Activated CD8-positive, alpha-beta memory T cell treated with anti-CD3 and anti-CD28 coated beads, Interleukin-2, amount 50 U/mL, for 24 hours (primary cell): ENCODE data around the gene ARL13B.
A peak's percentile ranks its signal among the peaks of the same experiment; 100 is the strongest.
"Not testable (repeated sequence)": the region's sequence is repeated elsewhere in the genome, so short reads cannot be mapped to it uniquely, and the experiment has no call there.

ENCODE experiments used
- DNase-seq: peaks from one replicate; pipeline ENCODE4 v3.0.0-alpha.2; 2020; ENCODE audit errors: extremely low read depth

Gene ARL13B

DNA sequence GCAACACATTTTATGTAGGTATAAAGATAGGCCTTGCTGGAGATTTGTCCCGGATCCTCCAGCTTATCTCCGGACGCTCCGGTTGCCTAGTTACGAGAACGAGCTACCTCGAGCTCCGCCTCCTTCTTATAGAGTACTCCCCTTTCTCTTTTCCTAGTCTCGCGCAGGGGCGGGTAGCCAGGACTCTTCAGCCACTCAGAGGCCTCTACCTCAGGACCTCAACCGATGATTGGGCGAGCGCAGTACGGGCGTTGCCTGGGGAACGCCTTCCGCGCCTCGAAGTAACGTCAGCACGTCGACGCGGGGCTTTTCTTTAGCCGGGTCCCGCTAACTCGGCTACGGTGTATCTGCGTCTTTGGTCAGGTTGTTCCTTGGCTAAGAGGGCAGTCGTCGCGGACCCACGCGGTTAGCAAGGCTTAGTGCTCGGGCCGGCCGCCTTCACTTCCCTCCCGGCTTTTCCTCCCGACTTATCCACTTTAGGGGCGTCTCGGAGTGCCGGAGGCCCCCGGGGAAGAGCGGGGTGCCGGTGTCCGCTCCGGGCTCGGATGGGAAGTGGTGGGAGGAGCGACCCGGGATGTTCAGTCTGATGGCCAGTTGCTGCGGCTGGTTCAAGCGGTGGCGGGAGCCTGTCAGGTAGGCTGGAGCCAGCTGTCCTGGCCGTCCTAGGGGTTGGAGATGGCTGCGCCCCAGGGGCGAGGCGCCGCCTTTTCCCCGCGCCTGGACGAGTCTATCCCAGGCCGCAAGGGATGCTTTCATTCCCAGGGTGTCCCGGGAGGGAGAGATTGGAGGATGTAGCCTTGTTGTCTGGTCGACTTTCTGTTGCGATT, at the start of gene ARL13B:
Gene ARL13B (plus strand): TSS at position 306 of the 827 bp plus-strand sequence. CDS start 269 bp downstream, at position 575.
- peak; percentile 91 for DNase-seq

DNA sequence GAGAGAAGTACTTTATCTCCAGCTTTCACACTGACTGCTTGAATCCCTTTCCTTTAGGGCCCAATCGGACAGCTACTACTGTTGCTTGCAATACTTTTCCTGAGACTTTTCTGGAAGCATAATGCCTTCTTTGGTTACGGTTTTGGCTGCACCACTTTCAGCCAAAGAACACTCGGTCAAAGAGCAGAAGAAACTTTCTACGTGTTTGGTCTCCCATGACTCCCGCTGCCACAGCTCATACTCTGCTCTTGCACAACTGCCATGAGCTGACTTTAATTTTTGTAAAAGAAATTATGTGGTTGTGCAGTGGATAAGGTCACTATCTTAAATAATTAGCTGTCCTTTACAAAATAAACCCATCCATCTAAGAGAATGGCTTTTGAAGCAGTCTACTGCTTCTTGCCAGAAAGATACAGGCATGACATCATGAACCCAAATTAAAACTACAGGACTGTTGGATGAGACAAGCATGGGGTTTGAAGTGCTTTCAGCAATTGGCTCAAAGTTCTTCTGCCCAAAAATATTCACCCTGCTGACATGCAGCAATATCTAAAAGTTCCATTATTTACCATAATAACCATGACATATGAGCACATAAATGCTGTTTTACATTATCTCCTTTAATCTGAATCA, 48.2 kb upstream of the ARL13B start:
- DNase-seq: no peak

DNA sequence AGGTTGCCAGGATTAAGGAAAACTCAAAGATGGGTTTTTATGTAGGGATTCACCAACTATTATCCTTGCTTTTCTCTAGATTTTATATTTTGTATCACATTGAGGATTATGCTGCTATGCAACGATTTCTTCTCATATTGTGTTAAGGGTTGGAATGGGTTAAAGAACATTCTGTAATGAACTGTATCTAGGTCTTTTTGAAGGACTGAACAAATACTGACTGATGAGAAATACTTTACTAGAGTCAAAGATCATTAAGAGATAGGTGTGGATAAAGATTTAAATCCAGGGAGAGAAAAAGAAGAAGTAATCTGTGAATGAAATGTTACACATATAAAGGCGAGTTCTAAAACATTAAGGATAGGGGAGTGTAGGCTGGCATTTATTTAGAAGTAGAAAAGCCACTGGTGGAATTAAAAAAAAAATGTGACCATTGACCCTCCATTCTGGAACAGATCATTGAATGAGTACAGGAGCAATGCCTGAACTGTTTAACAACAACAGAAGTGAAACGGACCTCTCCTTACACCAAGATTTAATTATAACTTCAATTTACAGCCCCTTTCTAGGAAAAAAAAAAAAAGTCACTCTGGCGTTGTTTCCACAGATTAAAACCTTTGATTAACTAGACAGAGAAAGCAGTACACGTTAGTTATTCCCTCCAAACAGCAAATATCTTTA, 45.4 kb upstream of the ARL13B start:
- DNase-seq: no peak

DNA sequence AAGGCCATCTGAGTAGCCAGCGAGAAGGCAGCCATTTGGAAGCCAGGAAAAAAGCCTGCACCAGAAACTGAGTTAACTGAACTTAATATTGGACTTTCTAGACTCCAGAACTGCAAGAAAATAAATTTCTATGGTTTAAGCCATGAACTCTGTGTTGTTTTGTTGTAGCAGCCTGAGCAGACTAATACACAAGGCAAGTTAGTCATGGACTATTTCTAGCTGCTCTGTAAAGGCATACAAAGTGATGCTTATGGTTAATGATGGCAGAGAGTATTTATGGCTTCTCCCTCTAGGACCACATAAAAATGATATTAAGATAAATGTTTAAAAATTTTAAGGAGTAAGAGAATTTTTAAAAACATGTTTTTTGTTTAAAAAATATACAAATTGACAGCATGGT, 43.4 kb upstream of the ARL13B start:
- no peak for DNase-seq

DNA sequence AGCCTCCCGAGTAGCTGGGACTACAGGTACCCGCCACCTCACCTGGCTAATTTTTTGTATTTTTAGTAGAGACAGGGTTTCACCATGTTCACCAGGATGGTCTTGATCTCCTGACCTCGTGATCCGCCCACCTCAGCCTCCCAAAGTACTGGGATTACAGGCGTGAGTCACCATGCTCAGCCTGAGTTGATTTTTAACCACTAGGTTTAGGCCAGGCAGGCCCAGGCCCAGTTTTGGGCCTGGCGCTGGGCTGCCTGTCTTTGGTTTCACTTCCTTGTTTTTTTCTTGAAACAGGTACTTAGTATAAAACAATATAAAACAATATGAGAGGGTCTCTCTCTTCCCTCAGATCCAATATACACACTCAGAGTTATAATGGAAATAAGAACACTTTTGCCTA, 42.5 kb upstream of the ARL13B start:
- DNase-seq: not testable (repeated sequence)

DNA sequence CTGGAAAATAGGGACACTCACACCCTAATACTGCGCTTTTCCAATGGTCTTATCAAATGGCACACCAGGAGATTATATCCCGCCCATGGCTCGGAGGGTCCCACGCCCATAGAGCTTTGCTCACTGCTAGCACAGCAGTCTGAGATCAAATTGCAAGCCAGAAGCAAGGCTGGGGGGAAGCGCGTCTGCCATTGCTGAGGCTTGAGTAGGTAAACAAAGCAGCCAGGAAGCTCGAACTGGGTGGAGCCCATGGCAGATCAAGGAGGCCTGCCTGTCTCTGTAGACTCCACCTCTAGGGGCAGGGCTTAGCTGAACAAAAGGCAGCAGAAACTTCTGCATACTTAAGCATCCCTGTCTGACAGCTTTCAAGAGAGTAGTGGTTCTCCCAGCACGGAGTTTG, 30.0 kb upstream of the ARL13B start:
- DNase-seq: not testable (repeated sequence)

DNA sequence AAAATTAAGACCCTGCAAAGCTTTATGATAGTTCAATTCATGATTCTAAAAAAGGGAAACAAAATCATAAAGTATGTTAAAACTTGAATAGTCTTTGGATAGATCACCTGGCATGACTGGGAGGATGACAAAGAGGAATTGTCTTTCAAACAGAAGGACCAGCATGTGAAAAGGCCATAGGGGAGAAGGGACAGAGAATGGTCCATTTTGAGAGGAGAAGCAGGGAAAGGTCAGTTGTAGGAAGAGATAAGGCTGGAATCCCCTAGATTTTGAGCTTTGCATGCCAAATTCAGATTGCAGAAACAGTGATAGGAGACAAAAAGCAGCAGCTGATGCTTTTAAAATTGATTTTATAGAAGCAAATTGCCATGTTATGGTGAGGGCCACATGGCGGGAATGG, 18.9 kb upstream of the ARL13B start:
- DNase-seq: no peak

DNA sequence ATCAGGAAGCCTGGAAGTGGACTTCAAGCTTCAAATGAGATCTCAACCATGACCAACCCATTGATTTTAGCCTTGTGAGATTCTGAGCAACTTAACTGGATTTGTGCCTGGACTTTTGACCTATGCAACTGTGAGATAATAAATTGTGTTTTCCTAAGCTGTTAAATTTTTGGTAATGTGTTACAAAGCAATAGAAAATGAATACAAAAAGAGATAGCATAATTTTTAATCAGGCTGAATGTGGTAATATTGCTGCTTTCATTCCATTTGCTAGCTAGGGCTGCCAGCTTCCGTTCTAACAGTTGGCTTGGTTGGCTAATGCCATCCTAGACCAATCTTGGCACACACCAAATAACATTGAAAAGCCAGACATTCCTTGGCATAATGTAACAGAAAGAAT, 18.5 kb upstream of the ARL13B start:
- DNase-seq: no peak

DNA sequence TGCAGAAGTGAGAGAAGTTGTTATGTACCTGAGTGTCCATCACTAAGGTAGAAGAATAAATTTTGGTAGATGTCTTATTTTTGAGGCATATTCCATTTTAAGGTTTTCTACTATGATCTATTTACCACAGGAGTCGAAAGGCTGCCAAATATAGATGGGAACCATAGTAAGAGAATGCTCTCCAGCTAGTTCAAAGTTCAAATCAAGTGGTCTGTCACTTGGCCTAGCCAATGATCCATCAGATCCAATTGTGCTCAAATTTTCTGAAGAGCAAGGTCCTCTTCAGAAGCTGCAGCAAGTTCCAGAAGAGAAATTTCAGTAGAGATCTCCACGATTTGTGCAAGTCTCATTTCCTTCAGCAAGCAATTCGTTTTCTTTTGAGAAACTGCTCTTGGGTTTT, 17.2 kb upstream of the ARL13B start:
- no peak for DNase-seq

DNA sequence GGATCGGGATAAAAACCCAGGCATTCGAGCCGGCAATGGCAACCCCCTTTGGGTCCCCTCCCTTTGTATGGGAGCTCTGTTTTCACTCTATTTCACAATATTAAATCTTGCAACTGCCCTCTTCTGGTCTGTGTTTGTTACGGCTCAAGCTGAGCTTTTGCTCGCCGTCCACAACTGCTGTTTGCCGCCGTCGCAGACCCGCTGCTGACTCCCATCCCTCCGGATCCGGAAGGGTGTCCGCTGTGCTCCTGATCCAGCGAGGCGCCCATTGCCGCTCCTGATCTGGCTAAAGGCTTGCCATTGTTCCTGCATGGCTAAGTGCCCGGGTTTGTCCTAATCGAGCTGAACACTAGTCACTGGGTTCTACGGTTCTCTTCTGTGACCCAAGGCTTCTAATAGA, 14.8 kb upstream of the ARL13B start:
- not testable (repeated sequence) for DNase-seq

DNA sequence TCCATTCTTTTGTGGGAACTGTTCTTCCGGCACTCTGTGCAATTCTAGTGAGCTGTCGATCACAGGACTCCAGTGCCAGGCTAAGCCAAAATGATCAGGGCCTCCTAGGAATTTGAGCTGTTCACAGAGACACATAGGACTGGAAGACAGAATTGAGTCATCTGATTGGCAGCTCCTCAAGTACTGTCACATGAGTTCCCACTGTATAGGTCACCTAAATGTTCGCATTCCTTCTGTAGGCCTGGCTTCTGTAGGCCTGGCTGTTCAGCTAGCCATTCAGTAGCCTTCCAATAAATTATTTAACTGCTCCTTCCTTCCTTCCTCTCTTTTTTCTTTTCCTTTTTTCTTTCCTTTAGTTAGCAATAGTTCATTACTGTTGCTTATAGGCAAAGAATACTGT, 10.5 kb upstream of the ARL13B start:
- no peak for DNase-seq

DNA sequence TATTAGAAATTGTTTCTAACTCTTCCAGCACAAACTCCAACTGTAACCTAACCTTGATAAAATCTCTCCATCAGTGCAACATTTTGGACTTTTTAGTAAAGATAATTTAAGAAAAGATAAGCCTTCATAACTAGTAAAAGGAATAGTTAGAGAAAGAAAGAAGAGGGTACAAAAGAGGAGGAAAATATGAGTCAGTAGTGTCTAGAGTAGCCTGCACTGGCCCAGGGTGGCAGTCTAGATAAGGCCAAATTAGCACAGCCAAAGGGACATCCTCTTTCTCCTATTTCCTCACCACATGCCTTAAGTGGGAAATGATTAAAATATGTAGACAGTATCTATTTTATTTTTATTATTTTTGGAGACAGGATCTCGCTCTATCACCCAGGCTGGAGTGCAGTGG, 10.0 kb upstream of the ARL13B start:
- no peak for DNase-seq

DNA sequence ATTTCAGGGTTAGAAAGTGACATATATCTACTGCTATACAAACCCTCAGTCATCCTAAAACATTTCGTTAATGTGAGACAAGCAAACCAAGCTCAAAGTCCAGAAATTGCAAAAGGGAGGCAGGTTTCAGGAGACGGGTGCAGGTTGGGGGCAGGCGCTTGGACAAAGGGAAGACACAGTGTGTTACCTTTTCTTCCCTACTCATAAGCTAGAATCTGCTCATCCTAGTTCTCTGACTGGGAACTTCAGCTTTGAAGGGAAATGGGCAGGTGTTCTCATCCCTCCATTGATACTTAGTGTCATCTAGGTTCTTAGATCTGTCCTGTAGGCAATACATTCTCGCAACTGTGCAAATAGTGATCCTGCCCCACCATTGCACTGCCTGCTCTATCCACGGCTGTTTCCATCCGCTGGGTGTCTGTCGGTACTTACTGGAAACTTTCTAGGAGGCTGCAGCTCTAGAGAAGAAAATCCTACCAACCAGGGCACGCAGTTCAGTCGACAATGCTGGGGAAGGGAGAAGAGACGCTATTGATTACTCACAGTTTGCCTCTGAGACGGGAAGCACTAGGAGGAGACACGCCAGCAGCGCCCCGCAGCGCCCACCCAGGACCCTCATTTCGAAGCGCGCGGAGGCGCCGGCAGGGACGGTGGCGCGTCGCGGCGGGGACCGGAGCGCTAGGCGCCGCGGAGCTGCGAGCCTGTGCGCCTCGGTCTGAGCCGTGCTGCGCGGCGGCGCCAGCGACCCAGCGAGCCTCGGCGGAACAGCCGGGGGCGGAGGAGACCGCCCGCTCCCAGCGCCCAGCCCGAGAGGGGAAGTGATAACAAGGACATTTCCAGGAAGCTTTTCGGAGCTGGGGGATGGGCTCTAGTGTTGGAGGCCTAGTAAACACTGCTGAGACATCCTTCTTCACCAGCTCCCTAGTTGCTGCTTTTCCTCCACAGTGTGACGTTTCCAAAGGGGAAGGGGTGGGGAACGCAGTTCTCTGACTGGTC, 6.5 kb upstream of the ARL13B start, which contains the start of gene PROS1:
Gene PROS1 (minus strand): TSS at position 766 of the 996 bp plus-strand sequence. CDS start 147 bp downstream, at position 619.
- no peak for DNase-seq

DNA sequence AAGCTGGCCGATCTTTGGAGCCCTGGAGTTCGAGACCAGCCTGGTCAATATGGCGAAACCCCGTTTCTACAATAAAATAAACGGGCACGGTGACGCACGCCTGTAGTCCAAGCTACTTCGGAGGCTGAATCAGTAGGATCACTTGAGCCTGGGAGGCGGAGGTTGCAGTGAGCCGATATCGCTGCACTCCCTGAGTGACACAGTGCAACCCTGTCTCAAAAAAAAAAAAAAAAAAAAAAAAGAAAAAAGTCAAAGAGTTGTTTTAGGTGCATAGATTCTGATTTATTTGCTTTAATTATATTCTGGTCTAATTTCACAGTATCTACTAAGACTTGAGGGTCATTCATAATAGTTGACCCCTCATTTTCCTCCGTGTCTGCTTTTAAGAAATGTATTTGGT, 1.7 kb downstream of the ARL13B start:
- DNase-seq: no peak

DNA sequence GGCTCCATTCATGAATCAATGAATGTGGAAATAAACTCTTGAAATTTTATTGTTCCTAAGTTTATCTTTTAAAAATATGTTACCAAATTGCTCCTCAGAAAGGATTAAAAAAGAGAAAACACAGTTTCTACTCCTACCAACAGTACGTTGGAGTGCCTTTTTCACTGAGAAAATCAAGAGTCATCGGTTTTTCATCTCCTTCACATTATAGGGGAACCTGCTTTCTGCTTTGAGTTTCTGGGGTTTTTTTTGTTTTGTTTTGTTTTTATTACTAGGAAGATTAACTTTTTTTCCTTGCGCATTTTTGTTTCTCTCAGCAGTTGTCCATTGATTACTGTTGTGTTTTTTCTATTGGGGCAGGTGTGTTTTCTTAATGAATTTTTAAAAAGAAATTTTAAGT, 3.5 kb downstream of the ARL13B start:
- no peak for DNase-seq

DNA sequence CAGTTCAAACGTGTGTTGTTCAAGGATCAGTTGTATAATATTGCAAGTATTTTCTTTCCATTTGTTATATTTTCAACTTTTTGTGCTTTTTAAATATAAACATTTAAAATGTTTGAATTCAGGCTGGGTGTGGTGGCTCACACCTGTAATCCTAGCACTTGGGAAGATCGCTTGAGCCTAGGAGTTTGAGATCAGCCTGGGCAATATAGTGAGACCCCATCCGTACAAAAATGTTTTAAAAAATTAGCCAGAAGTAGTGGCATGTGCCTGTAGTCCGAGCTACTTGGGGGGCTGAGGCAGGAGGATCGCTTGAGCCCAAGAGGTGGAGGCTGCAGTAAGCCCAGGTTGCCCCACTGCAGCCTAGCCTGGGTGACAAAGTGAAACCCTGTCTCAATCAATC, 4.7 kb downstream of the ARL13B start:
- no peak for DNase-seq

DNA sequence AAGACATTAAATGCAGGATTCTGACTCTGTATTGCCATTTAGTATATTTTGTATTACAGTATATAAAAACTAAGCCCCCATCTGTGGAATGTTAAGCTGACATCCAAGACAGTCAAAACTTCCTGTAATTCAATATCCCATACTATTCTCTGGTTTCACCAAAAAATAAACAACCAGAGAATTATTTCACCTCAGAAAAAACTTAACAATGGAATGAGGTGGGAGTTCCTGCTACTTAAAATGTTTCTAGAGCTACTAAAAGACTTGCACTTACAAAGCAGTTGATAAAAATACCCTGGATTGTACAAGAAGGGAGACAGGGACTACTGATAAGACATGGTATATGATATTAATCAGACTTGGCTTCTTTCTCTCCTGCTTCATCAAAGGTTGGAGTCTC, 8.3 kb downstream of the ARL13B start:
- no peak for DNase-seq

DNA sequence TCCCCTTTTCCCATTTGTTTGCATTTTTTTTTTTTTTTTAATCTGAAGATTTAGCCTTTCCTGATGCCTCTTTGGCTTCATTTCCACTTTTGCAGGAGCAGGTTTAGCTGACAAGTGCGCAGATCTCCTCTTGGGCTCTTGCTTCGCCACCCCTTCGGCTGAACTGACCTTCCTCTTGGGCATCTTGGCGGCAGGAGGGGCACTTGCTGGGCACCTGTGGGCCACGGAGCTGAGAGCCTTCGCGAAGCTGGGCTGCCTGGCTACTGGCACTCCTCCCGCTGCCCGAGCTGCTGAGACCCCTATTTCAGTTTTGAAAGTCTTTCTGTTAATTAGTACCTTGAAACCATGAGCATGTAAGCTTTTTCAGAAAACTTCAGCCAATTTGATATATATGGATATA, 8.8 kb downstream of the ARL13B start:
- no peak for DNase-seq

DNA sequence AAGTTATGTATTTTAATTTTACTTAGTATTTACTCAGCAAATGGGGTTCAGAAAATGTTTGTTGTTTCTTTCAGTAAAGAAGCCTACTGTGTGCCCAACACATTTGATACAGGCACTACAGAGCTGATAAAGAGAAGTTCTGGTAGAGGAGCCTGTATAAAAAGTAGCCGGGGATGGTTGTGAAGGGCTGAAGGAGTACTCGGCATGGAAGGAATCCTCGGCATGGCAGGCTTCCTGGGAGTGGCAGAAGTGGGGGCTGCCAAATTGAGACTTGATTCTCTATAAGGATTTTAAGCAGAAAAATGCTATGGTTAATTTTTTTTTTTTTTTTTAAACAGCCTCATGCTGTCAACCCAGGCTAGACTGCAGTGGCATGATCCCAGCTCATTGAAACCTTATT, 9.3 kb downstream of the ARL13B start:
- no peak for DNase-seq

DNA sequence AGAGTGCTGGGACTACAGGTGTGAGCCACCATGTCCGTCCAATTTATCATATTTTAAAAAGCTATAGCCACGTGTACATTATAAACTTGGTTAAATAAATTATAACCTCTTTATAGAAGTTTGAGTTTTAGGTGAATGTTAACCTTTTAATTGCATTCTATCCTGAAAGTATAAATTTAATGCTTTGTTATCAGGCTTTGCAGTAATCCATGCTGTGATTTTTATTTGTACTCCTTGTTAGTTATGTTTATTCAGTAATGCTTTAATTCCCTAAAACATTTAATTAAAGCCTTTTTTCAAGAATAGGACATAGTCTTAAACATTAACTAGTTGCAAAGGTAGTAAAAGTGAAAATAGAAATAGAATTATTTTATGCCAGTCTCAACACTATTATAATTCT, 11.7 kb downstream of the ARL13B start:
- DNase-seq: no peak

DNA sequence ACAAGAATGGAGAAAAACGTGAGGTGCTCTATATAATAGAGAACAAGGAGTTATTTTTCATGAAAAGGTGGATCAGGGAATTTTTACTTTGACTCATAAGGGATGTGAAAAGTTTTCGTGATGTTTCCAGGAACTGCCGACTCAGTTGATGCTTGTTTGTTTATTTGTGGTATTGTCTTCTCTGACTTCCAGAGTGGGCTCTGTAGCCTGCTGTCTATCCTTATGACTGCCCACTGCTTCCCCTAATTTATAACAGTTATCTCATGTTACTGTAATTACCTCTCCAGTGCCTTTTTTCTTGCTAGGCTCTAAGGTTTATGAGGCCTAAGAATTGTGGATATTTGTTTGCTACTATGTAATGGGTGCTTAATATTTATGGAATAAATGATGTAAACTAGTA, 12.3 kb downstream of the ARL13B start:
- no peak for DNase-seq

DNA sequence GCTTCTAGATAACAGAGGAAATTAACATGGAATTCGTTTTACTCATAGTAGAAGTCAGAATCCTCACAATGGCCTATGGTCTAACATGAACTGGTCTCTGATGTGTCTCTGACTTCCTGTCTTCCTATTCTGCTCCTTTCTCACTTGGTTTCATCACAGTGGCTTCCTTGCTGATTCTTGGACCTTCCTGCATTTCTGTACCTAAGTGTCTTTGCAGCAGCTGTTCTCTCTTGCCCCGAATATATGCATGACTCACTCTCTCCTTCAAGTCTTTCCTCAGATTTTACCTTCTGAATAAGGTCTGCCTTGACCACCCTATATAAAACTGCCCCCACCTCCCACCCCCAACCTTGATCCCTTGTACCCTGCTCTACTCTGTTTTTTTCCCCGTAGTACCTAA, 14.1 kb downstream of the ARL13B start:
- no peak for DNase-seq
